Measurements from ENCODE around the gene PYGL.
"Not testable (repeated sequence)": the region's sequence is repeated elsewhere in the genome, so short reads cannot be mapped to it uniquely, and the experiment has no call there.

DNA sequence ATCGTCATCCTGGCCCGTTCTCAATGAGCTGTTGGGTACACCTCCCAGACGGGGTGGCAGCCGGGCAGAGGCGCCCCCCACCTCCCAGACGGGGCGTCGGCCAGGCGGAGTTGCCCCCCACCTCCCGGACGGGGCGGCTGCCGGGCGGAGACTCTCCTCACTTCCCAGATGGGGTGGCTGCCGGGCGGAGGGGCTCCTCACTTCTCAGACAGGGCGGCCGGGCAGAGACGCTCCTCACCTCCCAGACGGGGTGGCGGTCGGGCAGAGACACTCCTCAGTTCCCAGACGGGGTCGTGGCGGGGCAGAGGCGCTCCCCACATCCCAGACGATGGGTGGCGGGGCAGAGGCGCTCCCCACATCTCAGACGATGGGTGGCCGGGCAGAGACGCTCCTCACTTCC is 12.1 kb upstream of the PYGL start:
- TF ChIP-seq NFIC (IDR thresholded peaks at IDR 0.05; ENCODE audit: low read depth, low read length); CTCF (IDR thresholded peaks at IDR 0.05 in 2 of 3, conservative IDR thresholded peaks at IDR 0.05 in 1 of 3; ENCODE audit: control insufficient read depth in 2 of 3, extremely low read depth in 1 of 3, insufficient read depth in 1 of 3, low read depth in 3 of 3, low read length in 3 of 3); POLR2A (IDR thresholded peaks at IDR 0.05; ENCODE audit: low read depth, low read length); KDM1A (IDR thresholded peaks at IDR 0.05; ENCODE audit: borderline replicate concordance); EZH2 (IDR thresholded peaks at IDR 0.05; ENCODE audit: borderline replicate concordance, control insufficient read depth, low read depth, low read length); BRCA1 (IDR thresholded peaks at IDR 0.05; ENCODE audit: low read depth, low read length); EP300 (IDR thresholded peaks at IDR 0.05; ENCODE audit: borderline replicate concordance in 1 of 2, control insufficient read depth in 1 of 2, low read depth in 2 of 2, low read length in 2 of 2); ZNF274 (IDR thresholded peaks at IDR 0.05; ENCODE audit: insufficient read depth, insufficient read length): not testable (repeated sequence)
- TF ChIP-seq, protein P1, sequence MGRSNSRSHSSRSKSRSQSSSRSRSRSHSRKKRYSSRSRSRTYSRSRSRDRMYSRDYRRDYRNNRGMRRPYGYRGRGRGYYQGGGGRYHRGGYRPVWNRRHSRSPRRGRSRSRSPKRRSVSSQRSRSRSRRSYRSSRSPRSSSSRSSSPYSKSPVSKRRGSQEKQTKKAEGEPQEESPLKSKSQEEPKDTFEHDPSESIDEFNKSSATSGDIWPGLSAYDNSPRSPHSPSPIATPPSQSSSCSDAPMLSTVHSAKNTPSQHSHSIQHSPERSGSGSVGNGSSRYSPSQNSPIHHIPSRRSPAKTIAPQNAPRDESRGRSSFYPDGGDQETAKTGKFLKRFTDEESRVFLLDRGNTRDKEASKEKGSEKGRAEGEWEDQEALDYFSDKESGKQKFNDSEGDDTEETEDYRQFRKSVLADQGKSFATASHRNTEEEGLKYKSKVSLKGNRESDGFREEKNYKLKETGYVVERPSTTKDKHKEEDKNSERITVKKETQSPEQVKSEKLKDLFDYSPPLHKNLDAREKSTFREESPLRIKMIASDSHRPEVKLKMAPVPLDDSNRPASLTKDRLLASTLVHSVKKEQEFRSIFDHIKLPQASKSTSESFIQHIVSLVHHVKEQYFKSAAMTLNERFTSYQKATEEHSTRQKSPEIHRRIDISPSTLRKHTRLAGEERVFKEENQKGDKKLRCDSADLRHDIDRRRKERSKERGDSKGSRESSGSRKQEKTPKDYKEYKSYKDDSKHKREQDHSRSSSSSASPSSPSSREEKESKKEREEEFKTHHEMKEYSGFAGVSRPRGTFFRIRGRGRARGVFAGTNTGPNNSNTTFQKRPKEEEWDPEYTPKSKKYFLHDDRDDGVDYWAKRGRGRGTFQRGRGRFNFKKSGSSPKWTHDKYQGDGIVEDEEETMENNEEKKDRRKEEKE (IDR thresholded peaks at IDR 0.05) = not testable (repeated sequence)
